Measurements from ENCODE around the gene CCDC30.
A peak's percentile ranks its signal among the peaks of the same experiment; 100 is the strongest.
"Not testable (repeated sequence)": the region's sequence is repeated elsewhere in the genome, so short reads cannot be mapped to it uniquely, and the experiment has no call there.

Gene CCDC30

GRCh38 chr1:42660907-42661500 is 197.9 kb downstream of the CCDC30 start:
- no peak for DNase-seq

GRCh38 chr1:42669936-42670335 is 206.8 kb downstream of the CCDC30 start:
- DNase-seq, result no peak

GRCh38 chr1:42670425-42670824 is 207.3 kb downstream of the CCDC30 start:
- DNase-seq, result no peak

- DNase-seq, result no peak
These were observed 211.1 kb downstream of the CCDC30 start for GRCh38 chr1:42674214-42674613.

- DNase-seq, result no peak
These were observed 211.6 kb downstream of the CCDC30 start for GRCh38 chr1:42674682-42675081.

- no peak for DNase-seq
These were observed 212.4 kb downstream of the CCDC30 start for GRCh38 chr1:42675467-42675866.

- DNase-seq, result no peak
These were observed 213.5 kb downstream of the CCDC30 start for GRCh38 chr1:42676534-42677087.

- DNase-seq, result no peak
These were observed 216.4 kb downstream of the CCDC30 start for GRCh38 chr1:42679364-42679983.

GRCh38 chr1:42680055-42680454 is 217.0 kb downstream of the CCDC30 start:
- no peak for DNase-seq

GRCh38 chr1:42680921-42681683 is 218.0 kb downstream of the CCDC30 start:
- no peak for DNase-seq

GRCh38 chr1:42681741-42682483 is 218.8 kb downstream of the CCDC30 start, which contains the start of gene YBX1:
Gene YBX1, plus strand, starts transcription at chr1:42682418. Its CDS starts 148 bp downstream, at chr1:42682566.
- peak; percentile 95 for DNase-seq

GRCh38 chr1:42682484-42682738 is 219.3 kb downstream of the CCDC30 start:
- not testable (repeated sequence) for DNase-seq

- peak; percentile 78 for DNase-seq
These were observed 219.8 kb downstream of the CCDC30 start for GRCh38 chr1:42682739-42683531.

GRCh38 chr1:42684139-42684538 is 221.1 kb downstream of the CCDC30 start:
- no peak for DNase-seq

- DNase-seq, result no peak
These were observed 223.3 kb downstream of the CCDC30 start for GRCh38 chr1:42686418-42686817.

GRCh38 chr1:42689912-42690311 is 226.8 kb downstream of the CCDC30 start:
- no peak for DNase-seq

- no peak for DNase-seq
These were observed 227.5 kb downstream of the CCDC30 start for GRCh38 chr1:42690477-42691156.

- DNase-seq, result no peak
These were observed 228.0 kb downstream of the CCDC30 start for GRCh38 chr1:42691157-42691498.

- DNase-seq, result no peak
These were observed 229.4 kb downstream of the CCDC30 start for GRCh38 chr1:42692461-42692860.

GRCh38 chr1:42692911-42693310 is 229.8 kb downstream of the CCDC30 start:
- no peak for DNase-seq

- no peak for DNase-seq
These were observed 235.2 kb downstream of the CCDC30 start for GRCh38 chr1:42698081-42698813.

Measured in activated CD4-positive, CD25-positive, alpha-beta regulatory T cell treated with anti-CD3 and anti-CD28 coated beads, Interleukin-2, amount 50 U/mL, for 72 hours (primary cell).